ENCODE results near the gene MAPK1IP1L.
"Not testable (repeated sequence)": the region's sequence is repeated elsewhere in the genome, so short reads cannot be mapped to it uniquely, and the experiment has no call there.

The MAPK1IP1L gene

DNA sequence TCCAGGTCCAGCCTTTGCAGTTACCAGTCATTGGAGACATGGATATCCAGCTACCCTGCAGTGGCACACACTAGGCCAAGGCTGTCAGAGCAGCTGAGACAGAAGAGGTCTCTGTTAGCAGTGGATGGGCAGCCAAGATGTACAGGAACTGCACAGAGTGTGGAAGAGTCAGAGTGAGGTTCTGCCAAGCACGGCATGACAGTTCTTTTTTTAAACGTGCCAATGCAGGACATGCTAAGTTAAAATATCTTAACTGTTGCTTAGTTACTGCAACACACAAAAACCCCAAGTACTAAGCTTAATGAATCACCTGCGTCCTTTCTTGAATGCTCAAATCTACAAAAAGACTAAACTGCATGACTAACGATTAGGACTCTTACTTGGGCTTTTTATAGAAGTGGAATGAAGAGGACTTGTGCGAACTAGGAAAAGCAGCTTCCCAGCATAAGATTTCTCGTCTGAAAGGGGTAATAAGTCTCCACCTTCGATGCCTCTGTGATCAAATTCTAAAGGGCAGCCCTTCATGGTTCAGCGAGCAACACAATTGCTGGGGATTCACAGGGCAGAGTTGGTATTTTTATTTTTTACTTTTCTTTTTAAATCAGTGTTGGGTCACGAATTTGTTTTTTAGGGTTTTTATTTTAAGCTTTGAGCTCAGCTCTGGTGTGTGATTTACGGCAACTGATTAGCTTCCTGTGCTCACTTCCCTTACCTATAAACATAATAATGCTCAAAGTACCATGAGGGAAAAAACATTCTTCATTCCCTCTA is 20.6 kb downstream of the MAPK1IP1L start:
- Histone ChIP-seq H3K4me1 (ENCODE audit: control insufficient read depth in 1 of 2, insufficient read depth in 2 of 2, low read length in 2 of 2) (peaks cover 17 to 22% of the 10 kb centered on the region in 2 donors), H3K4me3 (ENCODE audit: low read depth in 1 of 2, low read length in 2 of 2) (no peak overlapping the region)

DNA sequence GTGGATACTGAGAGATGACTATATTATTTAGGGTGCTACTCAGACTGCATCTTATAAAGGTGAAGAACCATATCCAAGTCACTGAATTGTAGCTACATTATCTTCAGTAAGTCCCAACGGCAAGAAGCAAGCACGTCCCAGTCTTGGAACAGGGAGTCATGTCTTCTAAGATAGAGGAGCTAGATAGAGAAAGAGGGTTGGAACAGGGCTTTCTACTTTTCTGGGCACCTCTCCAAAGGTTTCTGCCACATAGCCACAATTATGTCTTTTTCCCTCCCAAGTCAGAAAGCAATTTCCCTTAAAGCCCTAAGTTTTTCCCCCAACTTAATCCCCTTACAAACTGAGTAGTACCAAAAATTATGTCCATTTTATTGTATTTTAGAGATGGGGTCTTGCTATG is 22.4 kb downstream of the MAPK1IP1L start:
- H3K4me3 ChIP-seq (ENCODE audit: low read depth in 1 of 2, low read length in 2 of 2), result no peak overlapping the region
- H3K27me3 ChIP-seq (ENCODE audit: control insufficient read depth in 1 of 2, insufficient read depth in 2 of 2, low read length in 2 of 2), result no peaks in the 10 kb centered on the region
- H3K9ac ChIP-seq (ENCODE audit: low read depth in 1 of 2, low read length in 2 of 2), result no peak overlapping the region
- H3K4me1 ChIP-seq (ENCODE audit: control insufficient read depth in 1 of 2, insufficient read depth in 2 of 2, low read length in 2 of 2), result peaks cover 26 to 30% of the 10 kb centered on the region in 2 donors
- no peak overlapping the region for H3K27ac ChIP-seq (ENCODE audit: low read depth, low read length)
- no peaks in the 10 kb centered on the region for H3K36me3 ChIP-seq (ENCODE audit: control insufficient read depth in 1 of 2, insufficient read depth in 2 of 2, low read length in 2 of 2)
- H3K9me3 ChIP-seq (ENCODE audit: control insufficient read depth in 1 of 2, low read length in 2 of 2), result no peaks in the 10 kb centered on the region

More for the DNA sequence above, 20.6 kb downstream of the MAPK1IP1L start:
- no peak overlapping the region for H3K27ac ChIP-seq (ENCODE audit: low read depth, low read length)
- H3K9ac ChIP-seq (ENCODE audit: low read depth in 1 of 2, low read length in 2 of 2), result no peak overlapping the region
- no peaks in the 10 kb centered on the region for H3K9me3 ChIP-seq (ENCODE audit: control insufficient read depth in 1 of 2, low read length in 2 of 2)
- H3K36me3 ChIP-seq (ENCODE audit: control insufficient read depth in 1 of 2, insufficient read depth in 2 of 2, low read length in 2 of 2), result no peaks in the 10 kb centered on the region
- H3K27me3 ChIP-seq (ENCODE audit: control insufficient read depth in 1 of 2, insufficient read depth in 2 of 2, low read length in 2 of 2), result no peaks in the 10 kb centered on the region

DNA sequence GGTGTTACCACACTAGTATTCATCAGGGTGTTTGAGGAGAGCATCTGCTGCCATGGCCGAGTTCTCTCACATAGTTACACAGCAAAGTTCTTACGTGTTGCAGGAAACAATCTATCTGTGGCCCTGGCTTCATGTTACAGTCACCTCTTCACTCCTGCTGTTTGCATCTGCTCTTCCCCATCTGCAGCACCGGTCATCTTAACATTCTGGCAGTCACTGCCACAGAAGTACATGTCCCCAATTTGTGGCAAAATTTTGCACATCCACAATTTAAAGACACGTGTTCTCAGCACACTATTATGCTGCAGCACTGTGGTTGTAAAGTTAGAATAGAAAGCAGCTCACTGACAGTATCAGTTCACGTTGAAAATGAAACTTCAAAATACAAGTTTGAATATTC is 23.2 kb downstream of the MAPK1IP1L start:
- H3K9me3 ChIP-seq (ENCODE audit: control insufficient read depth in 1 of 2, low read length in 2 of 2), result no peaks in the 10 kb centered on the region
- no peak overlapping the region for H3K27ac ChIP-seq (ENCODE audit: low read depth, low read length)
- no peaks in the 10 kb centered on the region for H3K27me3 ChIP-seq (ENCODE audit: control insufficient read depth in 1 of 2, insufficient read depth in 2 of 2, low read length in 2 of 2)
- peaks cover 26 to 30% of the 10 kb centered on the region in 2 donors for H3K4me1 ChIP-seq (ENCODE audit: control insufficient read depth in 1 of 2, insufficient read depth in 2 of 2, low read length in 2 of 2)
- H3K9ac ChIP-seq (ENCODE audit: low read depth in 1 of 2, low read length in 2 of 2), result peak overlapping the region in 1 of 2 donors; percentile 0
- H3K4me3 ChIP-seq (ENCODE audit: low read depth in 1 of 2, low read length in 2 of 2), result peak overlapping the region; percentile 13 to 43
- H3K36me3 ChIP-seq (ENCODE audit: control insufficient read depth in 1 of 2, insufficient read depth in 2 of 2, low read length in 2 of 2), result no peaks in the 10 kb centered on the region

- Histone ChIP-seq H3K9ac (ENCODE audit: low read depth in 1 of 2, low read length in 2 of 2) (no peak overlapping the region), H3K9me3 (ENCODE audit: control insufficient read depth in 1 of 2, low read length in 2 of 2) (no peaks in the 10 kb centered on the region), H3K4me3 (ENCODE audit: low read depth in 1 of 2, low read length in 2 of 2) (no peak overlapping the region), H3K4me1 (ENCODE audit: control insufficient read depth in 1 of 2, insufficient read depth in 2 of 2, low read length in 2 of 2) (peaks cover 26 to 30% of the 10 kb centered on the region in 2 donors), H3K27ac (ENCODE audit: low read depth, low read length) (no peak overlapping the region), H3K36me3 (ENCODE audit: control insufficient read depth in 1 of 2, insufficient read depth in 2 of 2, low read length in 2 of 2) (no peaks in the 10 kb centered on the region), H3K27me3 (ENCODE audit: control insufficient read depth in 1 of 2, insufficient read depth in 2 of 2, low read length in 2 of 2) (no peaks in the 10 kb centered on the region)
Measured at GRCh38 chr14:55075628-55076175, 24.3 kb downstream of the MAPK1IP1L start.

- Histone ChIP-seq H3K9me3 (ENCODE audit: control insufficient read depth in 1 of 2, low read length in 2 of 2) (no peaks in the 10 kb centered on the region), H3K4me1 (ENCODE audit: control insufficient read depth in 1 of 2, insufficient read depth in 2 of 2, low read length in 2 of 2) (peaks cover 22 to 26% of the 10 kb centered on the region in 2 donors), H3K36me3 (ENCODE audit: control insufficient read depth in 1 of 2, insufficient read depth in 2 of 2, low read length in 2 of 2) (no peaks in the 10 kb centered on the region), H3K4me3 (ENCODE audit: low read depth in 1 of 2, low read length in 2 of 2) (peak overlapping the region; percentile 43 to 45), H3K27me3 (ENCODE audit: control insufficient read depth in 1 of 2, insufficient read depth in 2 of 2, low read length in 2 of 2) (no peaks in the 10 kb centered on the region), H3K27ac (ENCODE audit: low read depth, low read length) (peak overlapping the region; percentile 80), H3K9ac (ENCODE audit: low read depth in 1 of 2, low read length in 2 of 2) (peak overlapping the region; percentile 31 to 43)
Measured at GRCh38 chr14:55077170-55078151, 26.0 kb downstream of the MAPK1IP1L start.

DNA sequence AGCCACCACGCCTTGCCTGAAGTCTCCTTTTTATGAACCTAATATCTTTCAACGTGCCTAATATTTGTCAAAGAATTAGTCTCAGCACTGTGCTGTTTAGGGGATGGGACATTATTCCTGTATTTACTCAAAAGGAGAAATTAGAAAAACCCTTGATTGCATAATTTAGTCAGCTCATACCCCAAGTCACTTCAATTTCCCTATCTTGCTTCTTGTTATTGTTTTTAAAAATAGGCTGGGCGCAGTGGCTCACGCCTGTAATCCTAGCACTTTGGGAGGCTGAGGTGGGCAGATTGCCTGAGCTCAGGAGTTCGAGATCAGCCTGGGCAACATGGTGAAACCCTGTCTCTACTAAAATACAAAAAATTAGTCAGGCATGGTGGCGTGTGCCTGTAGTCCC is 28.5 kb downstream of the MAPK1IP1L start:
- H3K4me3 ChIP-seq (ENCODE audit: low read depth in 1 of 2, low read length in 2 of 2); H3K27ac ChIP-seq (ENCODE audit: low read depth, low read length); H3K27me3 ChIP-seq (ENCODE audit: control insufficient read depth in 1 of 2, insufficient read depth in 2 of 2, low read length in 2 of 2); H3K36me3 ChIP-seq (ENCODE audit: control insufficient read depth in 1 of 2, insufficient read depth in 2 of 2, low read length in 2 of 2); H3K9me3 ChIP-seq (ENCODE audit: control insufficient read depth in 1 of 2, low read length in 2 of 2); H3K9ac ChIP-seq (ENCODE audit: low read depth in 1 of 2, low read length in 2 of 2): not testable (repeated sequence)
- H3K4me1 ChIP-seq (ENCODE audit: control insufficient read depth in 1 of 2, insufficient read depth in 2 of 2, low read length in 2 of 2), result peaks cover 14 to 21% of the 10 kb centered on the region in 2 donors

DNA sequence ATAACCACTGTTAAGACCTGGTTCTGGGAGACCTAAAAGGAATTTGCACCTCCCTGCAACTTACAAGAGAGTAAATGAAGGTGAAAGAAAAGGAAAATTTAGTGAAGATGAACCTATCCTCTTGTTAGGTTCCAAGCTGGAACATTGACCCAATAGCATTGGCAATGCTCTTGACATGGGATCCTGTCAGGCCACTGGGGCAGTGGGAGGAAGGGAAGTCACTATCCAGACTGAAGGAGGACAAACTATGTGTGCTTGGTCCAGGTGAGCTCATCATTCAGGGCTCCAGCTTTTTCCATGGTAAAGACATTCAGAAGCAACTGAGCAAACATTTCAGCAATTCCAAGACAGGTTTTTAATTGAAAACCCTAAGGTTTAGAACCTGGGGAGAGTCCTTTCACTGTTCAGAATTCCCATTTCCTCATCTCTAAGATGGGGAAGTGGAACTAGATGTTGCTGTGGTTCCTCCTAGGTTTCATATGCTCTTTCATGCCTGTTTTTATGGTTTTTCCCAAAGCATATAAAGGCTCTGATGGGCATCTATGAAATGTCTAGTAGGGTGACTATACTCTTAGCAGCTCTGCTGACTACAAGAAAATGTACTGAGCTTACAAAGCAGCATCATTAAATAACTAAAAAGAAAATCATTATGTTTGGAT is 33.1 kb downstream of the MAPK1IP1L start:
- no peak overlapping the region for H3K27ac ChIP-seq (ENCODE audit: low read depth, low read length)
- H3K36me3 ChIP-seq (ENCODE audit: control insufficient read depth in 1 of 2, insufficient read depth in 2 of 2, low read length in 2 of 2), result no peaks in the 10 kb centered on the region
- no peak overlapping the region for H3K4me3 ChIP-seq (ENCODE audit: low read depth in 1 of 2, low read length in 2 of 2)
- H3K9ac ChIP-seq (ENCODE audit: low read depth in 1 of 2, low read length in 2 of 2), result no peak overlapping the region
- no peaks in the 10 kb centered on the region for H3K27me3 ChIP-seq (ENCODE audit: control insufficient read depth in 1 of 2, insufficient read depth in 2 of 2, low read length in 2 of 2)
- no peaks in the 10 kb centered on the region for H3K9me3 ChIP-seq (ENCODE audit: control insufficient read depth in 1 of 2, low read length in 2 of 2)
- H3K4me1 ChIP-seq (ENCODE audit: control insufficient read depth in 1 of 2, insufficient read depth in 2 of 2, low read length in 2 of 2), result peaks cover 0 to 15% of the 10 kb centered on the region in 2 donors

DNA sequence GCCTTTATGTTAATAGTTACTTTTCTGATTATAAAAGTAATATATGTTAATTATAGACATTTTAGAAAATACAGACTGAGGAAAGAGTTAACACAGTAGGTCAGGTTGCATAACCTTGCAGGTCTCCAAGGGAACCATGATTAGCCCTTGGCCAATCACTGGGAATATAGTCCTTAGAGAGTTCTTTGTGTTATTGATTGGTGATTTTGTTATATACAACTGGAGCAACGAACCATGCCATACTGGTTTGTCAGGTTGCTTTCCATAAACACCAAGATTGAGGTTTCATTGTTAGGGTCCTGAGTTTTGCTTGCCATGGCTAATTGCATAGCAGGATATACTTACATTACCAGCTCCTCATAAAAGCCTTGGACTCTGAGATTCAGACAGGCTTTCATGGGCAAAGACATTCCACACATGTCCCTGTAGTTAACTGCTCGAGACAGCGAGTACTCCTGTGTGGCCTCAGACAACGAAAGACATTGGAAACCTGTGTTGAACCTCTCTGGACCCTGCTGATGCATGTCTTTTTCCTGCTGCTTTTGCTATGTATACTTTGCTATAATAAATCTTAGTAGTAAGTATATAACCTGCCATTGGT is 33.7 kb downstream of the MAPK1IP1L start:
- Histone ChIP-seq H3K4me1 (ENCODE audit: control insufficient read depth in 1 of 2, insufficient read depth in 2 of 2, low read length in 2 of 2) (peaks cover 0 to 15% of the 10 kb centered on the region in 2 donors), H3K36me3 (ENCODE audit: control insufficient read depth in 1 of 2, insufficient read depth in 2 of 2, low read length in 2 of 2) (no peaks in the 10 kb centered on the region), H3K27ac (ENCODE audit: low read depth, low read length) (no peak overlapping the region), H3K9ac (ENCODE audit: low read depth in 1 of 2, low read length in 2 of 2) (no peak overlapping the region), H3K4me3 (ENCODE audit: low read depth in 1 of 2, low read length in 2 of 2) (no peak overlapping the region), H3K27me3 (ENCODE audit: control insufficient read depth in 1 of 2, insufficient read depth in 2 of 2, low read length in 2 of 2) (no peaks in the 10 kb centered on the region), H3K9me3 (ENCODE audit: control insufficient read depth in 1 of 2, low read length in 2 of 2) (no peaks in the 10 kb centered on the region)

DNA sequence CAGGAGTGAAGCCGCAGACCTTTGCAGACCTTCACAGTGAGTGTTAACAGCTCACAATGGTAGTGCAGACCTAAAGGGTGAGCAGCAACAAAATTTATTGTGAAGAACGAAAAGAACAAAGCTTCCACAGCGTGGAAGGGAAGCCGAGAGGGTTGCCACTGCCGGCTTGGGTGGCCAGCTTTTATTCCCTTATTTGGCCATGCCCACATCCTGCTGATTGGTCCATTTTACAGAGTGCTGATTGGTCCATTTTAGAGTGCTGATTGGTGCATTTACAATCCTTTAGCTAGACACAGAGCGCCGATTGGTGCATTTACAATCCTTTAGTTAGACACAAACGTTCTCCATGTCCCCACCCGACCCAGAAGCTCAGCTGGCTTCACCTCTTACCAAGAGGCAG is 35.5 kb downstream of the MAPK1IP1L start:
- Histone ChIP-seq H3K9me3 (ENCODE audit: control insufficient read depth in 1 of 2, low read length in 2 of 2) (no peaks in the 10 kb centered on the region), H3K27ac (ENCODE audit: low read depth, low read length) (no peak overlapping the region), H3K9ac (ENCODE audit: low read depth in 1 of 2, low read length in 2 of 2) (no peak overlapping the region), H3K4me3 (ENCODE audit: low read depth in 1 of 2, low read length in 2 of 2) (no peak overlapping the region), H3K4me1 (ENCODE audit: control insufficient read depth in 1 of 2, insufficient read depth in 2 of 2, low read length in 2 of 2) (peaks cover 4 to 27% of the 10 kb centered on the region in 2 donors), H3K36me3 (ENCODE audit: control insufficient read depth in 1 of 2, insufficient read depth in 2 of 2, low read length in 2 of 2) (no peaks in the 10 kb centered on the region), H3K27me3 (ENCODE audit: control insufficient read depth in 1 of 2, insufficient read depth in 2 of 2, low read length in 2 of 2) (no peaks in the 10 kb centered on the region)

Data from duodenal mucosa (tissue), 2 donors.